Cardiac fibroblast (primary cell): ENCODE results near the gene GET3.
"Not testable (repeated sequence)": the region's sequence is repeated elsewhere in the genome, so short reads cannot be mapped to it uniquely, and the experiment has no call there.

Experiments used
- DNase-seq, 2 donors: peaks; one replicate each; pipeline versions ENCODE4 v3.0.0 to v3.0.0-alpha.2; 2010; ENCODE audit warnings: low read depth in 2 of 2
- H3K4me3 ChIP-seq, 2 donors: replicated peaks in 1 of 2; 1 replicate in 1 of 2; 2 replicates in 1 of 2; pipeline ENCODE4 v1.5.1; 2011; ENCODE audit warnings: low read depth in 2 of 2, low read length in 2 of 2, mild to moderate bottlenecking in 2 of 2, moderate library complexity in 1 of 2
- CTCF ChIP-seq: IDR thresholded peaks from one replicate; pipeline ENCODE4 v1.5.1; 2011; ENCODE audit warnings: low read depth, mild to moderate bottlenecking, low read length, inconsistent platforms

GET3 gene

GRCh38 chr19:12695514-12695913 lies 41.8 kb upstream of the GET3 start:
- peak overlapping the region; percentile 92 to 93 for H3K4me3 ChIP-seq
- DNase-seq = no peak
- TF ChIP-seq CTCF = no peak

GRCh38 chr19:12695997-12696365 lies 41.3 kb upstream of the GET3 start:
- DNase-seq = no peak
- TF ChIP-seq CTCF = no peak
- peak overlapping the region; percentile 92 to 93 for H3K4me3 ChIP-seq

- no peak for TF ChIP-seq CTCF
- peak; percentile 97 for DNase-seq
- peak within 1 kb of the TSS; percentile 92 to 93 for H3K4me3 ChIP-seq
Observed at GRCh38 chr19:12696366-12697335, 40.6 kb upstream of the GET3 start, which contains the start of gene FBXW9. TSS of gene FBXW9 (minus strand) at chr19:12696631. CDS start at chr19:12696581, 50 bp downstream.

GRCh38 chr19:12697425-12697824 lies 39.9 kb upstream of the GET3 start:
- DNase-seq, H3K4me3 ChIP-seq: not testable (repeated sequence)

GRCh38 chr19:12698138-12698537 lies 39.2 kb upstream of the GET3 start:
- no peak for DNase-seq
- no peak overlapping the region for H3K4me3 ChIP-seq
- TF ChIP-seq CTCF = no peak

GRCh38 chr19:12701596-12702282 lies 35.6 kb upstream of the GET3 start:
- H3K4me3 ChIP-seq = no peak overlapping the region
- DNase-seq = no peak
- no peak for TF ChIP-seq CTCF

- TF ChIP-seq CTCF = no peak
- H3K4me3 ChIP-seq = no peak overlapping the region
- peak; percentile 60 to 61 for DNase-seq
Observed at GRCh38 chr19:12703046-12703445, 34.3 kb upstream of the GET3 start.
